MG63 (cell line): Measurements from ENCODE around the gene TOX2. TPM values are rescaled to one million over a fixed set of nuclear protein-coding genes. Genes with fewer than 3 reads are reported as not detected.

Source experiments
- DNase-seq: peaks from one replicate; pipeline ENCODE4 v3.0.0-alpha.2; 2020
- H3K27me3 ChIP-seq: fragments of 250-450 bp; sonication (Bioruptor Pico); 2 replicates; pipeline ENCODE4 v1.5.1; 2020; ENCODE audit warnings: mild to moderate bottlenecking, moderate library complexity
- H3K36me3 ChIP-seq: fragments of 250-450 bp; sonication (Bioruptor Pico); 2 replicates; pipeline ENCODE4 v1.5.1; 2020; ENCODE audit warnings: mild to moderate bottlenecking, moderate library complexity
- H3K4me3 ChIP-seq: fragments of 250-450 bp; sonication (Bioruptor Pico); 2 replicates; pipeline ENCODE4 v1.5.1; 2020; ENCODE audit warnings: mild to moderate bottlenecking, moderate library complexity
- H3K9me3 ChIP-seq: fragments of 250-450 bp; sonication (Bioruptor Pico); 2 replicates; pipeline ENCODE4 v1.5.1; 2020; ENCODE audit warnings: mild to moderate bottlenecking, moderate library complexity
- total RNA-seq: library from RNA; depleted of rRNA; stranded (reverse); fragments of >200 nt; shearing (Covaris generic); gene quantifications from 2 replicates; pipeline ENCODE4 v1.2.3, GENCODE V29; 2014; ENCODE audit warnings: low replicate concordance

Gene TOX2
- total RNA-seq, 1 experiment from 2014 or later = 0.89 TPM

DNA sequence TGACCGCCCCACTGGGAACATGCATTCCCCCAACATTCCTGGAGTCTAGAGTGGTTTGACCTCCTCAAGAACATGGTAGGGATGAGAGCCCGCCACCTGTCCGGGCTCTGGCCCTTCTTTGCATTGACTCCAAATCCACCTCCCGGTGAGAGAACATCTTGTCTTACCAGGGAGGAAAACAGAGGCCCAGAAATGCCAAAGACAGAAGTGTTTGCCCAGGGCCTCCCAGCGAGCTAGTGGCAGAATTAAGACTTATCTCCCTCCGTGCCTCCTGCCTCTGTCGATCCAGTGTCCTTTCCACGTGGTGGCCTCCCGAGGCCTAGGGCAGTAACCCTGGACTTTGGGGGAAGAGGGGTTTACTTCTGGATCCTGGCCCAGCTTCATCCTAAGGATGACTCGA is 137.5 kb downstream of the TOX2 start:
- H3K36me3 ChIP-seq = no peaks in the 10 kb centered on the region
- DNase-seq = no peak
- no peaks in the 10 kb centered on the region; the same call in 1 of the 2 replicates for H3K9me3 ChIP-seq
- H3K27me3 ChIP-seq = peaks cover 2% of the 10 kb centered on the region; the same call in 1 of the 2 replicates
- no peak overlapping the region for H3K4me3 ChIP-seq

DNA sequence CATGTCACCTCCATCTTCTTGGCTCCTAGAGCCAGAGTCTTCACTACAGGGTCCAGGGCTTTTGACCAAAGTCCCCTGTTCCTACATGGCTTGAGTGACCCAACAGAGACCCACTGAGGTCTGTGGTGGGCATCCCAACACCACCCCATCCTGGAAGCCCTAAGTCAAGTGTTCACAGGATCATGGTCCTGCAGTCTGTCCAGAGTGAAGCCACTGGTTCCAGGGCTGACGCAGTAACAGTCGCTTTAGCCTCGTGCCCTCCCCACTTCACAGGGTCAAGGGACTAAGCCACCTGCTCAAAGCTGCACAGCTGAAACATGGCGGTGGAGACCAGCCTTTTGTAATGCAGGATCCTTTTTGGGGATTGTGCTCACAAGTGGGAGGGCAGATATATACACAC is 138.4 kb downstream of the TOX2 start:
- Histone ChIP-seq H3K9me3 (no peaks in the 10 kb centered on the region; the same call in 1 of the 2 replicates), H3K36me3 (no peaks in the 10 kb centered on the region), H3K27me3 (peaks cover 2% of the 10 kb centered on the region; the same call in 1 of the 2 replicates), H3K4me3 (no peak overlapping the region)
- DNase-seq = no peak

DNA sequence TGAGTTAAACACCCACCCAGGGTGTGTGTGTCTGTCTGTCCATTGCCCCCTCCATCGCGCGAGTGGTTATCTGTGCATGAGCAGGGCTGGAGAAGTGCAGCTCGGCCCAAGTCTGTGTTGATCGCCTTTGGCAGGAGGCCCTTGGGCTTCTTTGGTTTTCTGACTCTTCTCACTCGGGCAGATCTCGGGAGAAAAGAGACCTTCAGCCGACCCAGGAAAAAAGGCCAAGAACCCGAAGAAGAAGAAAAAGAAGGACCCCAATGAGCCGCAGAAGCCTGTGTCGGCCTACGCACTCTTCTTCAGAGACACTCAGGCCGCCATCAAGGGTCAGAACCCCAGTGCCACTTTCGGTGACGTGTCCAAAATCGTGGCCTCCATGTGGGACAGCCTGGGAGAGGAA is 139.5 kb downstream of the TOX2 start:
- no peak for DNase-seq
- Histone ChIP-seq H3K4me3 (no peak overlapping the region), H3K36me3 (no peaks in the 10 kb centered on the region), H3K9me3 (peaks cover 3% of the 10 kb centered on the region), H3K27me3 (no peaks in the 10 kb centered on the region; the same call in 1 of the 2 replicates)

DNA sequence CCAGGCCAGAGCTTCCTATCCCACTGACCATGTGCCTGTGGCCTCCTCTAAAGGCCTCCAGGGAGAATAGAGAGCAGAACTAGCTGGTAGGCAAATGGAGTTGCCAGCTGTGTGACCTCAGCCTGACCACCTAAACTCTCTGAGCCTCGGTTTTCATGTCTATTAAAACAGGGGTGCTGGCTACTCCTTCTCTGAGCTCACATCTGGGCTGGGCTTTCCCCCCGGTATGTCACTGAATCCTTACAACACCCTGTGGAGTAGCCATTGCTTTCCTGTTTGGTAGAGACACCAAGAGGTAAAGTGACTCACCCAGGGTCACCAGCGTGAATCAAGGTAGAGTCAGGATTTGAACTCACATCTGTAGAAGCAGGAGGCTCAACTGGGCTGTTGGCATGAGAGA is 140.2 kb downstream of the TOX2 start:
- peaks cover 7% of the 10 kb centered on the region for H3K9me3 ChIP-seq
- H3K36me3 ChIP-seq = no peaks in the 10 kb centered on the region

DNA sequence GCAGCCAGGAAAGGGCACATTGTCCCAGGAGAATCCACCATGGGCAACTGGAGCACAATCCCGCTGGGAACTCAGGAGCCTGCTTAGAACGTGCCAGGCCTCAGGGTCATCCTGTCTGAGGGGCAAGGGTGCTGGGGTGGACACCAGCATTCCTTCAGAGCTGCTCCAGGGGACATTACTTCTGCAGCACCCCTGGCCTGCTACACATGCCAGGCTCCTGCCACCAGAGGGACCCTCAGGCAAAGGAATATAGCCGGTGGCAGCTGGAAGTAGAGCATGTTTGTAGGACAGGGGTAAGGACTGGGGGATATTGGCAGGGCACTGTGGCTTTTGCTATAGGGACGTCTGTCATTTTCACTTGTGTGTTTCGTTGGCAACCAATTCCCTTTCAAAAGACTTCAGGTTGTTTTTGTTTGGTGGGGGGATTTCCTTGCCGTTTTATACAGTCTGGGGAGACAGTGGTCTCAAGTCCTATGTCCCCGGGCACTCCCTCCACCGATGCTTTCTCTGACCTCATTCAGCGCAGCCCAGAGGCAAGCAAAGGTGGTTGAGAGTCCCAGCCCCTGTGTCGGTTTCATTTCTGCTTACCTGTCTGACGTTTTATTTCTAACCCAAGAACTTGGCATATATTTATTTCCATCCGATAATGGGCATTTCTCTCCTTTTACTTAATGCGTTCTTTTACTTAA is 141.5 kb downstream of the TOX2 start:
- H3K4me3 ChIP-seq = no peak overlapping the region
- DNase-seq = no peak
- no peaks in the 10 kb centered on the region; the same call in 1 of the 2 replicates for H3K27me3 ChIP-seq
- H3K36me3 ChIP-seq = no peaks in the 10 kb centered on the region
- peaks cover 12% of the 10 kb centered on the region for H3K9me3 ChIP-seq

More for the DNA sequence above, 140.2 kb downstream of the TOX2 start:
- no peaks in the 10 kb centered on the region; the same call in 1 of the 2 replicates for H3K27me3 ChIP-seq
- no peak overlapping the region for H3K4me3 ChIP-seq
- DNase-seq = no peak

DNA sequence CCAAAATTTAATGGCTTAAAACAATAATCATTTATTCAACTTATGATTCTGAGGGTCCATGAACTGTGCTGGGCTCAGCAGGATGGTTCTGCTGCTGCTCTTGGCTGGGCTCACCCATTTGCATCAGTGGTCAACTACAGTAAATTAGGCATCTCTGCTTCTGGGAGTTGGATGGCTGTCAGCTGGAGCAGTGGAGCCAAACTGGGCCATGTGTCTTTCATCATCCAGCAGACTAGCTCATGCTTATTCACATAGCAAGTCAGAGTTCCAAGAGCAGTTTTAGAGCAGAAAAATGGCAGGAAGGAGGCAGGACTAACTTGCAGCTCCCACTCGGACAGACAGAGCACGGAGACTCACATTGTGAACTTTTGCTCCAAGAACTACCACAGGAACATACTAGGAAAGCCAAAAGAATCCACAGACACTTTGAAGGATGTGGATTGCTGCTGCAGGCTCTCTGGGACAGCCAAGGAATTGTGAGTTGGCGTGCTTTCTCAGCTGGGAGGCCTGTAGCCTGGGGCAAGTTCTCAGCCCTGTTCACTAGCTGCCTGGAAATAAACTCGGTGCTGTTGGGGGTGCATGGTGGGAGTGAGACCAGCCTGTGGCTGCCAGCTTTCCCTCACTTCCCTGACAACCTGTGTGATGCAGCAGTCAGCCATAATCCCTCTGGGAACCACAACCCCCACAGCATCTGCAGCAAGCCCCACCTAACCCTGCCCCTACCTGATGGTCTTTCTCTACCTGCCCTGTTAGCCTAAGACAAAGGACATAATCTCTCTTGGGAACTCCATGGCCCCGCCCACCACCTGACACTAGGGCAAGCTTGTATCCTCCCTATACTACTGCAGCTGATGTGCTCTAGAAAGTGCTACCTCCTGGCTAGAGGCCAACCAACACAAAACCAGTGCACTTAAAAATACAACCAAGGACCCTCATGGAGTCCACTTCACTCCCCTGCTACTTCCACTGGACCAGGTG is 143.3 kb downstream of the TOX2 start:
- H3K36me3 ChIP-seq = no peaks in the 10 kb centered on the region
- H3K27me3 ChIP-seq = no peaks in the 10 kb centered on the region
- peak; percentile 58 for DNase-seq
- H3K9me3 ChIP-seq = peaks cover 17% of the 10 kb centered on the region
- H3K4me3 ChIP-seq = no peak overlapping the region

DNA sequence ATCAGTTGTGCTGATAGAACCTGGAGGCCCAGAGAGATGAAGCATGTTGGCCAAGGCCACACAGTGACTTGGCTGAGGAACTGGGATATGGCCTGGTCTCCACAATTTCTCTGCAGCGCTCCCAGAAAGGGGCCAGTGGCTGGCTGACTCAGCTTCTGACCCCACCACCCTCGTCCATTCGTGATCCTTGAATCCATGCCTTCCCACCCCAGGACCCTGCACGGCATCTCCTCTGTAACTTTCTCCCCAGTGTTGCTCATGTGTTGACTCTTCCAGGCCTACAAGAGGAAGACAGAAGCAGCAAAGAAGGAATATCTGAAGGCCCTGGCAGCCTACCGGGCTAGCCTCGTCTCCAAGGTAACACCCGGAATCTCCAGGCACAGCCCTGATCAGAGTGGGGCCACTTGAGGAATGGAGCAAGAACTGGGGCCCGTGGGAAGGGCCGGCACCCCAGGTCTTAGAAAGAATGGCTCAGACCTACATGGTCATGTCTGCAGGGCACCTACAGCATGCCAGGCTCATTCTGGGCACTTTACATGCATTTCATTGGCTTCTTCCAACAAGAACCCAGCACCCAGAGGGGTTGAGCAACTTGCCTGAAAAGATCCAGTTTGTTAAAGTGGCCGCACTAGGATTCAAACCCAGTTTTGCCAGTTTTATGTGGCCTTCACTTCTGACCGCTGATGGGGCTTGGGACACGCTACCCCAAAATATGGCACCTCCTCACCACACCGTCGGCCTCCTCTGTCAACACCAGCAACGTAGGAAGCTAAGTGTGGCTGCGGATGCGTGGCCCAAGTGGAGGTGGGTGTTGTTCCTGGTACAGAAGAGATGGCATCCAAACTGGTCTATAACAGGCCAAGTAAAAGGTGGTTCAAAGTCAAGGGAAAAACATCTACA is 150.1 kb downstream of the TOX2 start:
- Histone ChIP-seq H3K36me3 (no peaks in the 10 kb centered on the region), H3K9me3 (peaks cover 10% of the 10 kb centered on the region), H3K27me3 (no peaks in the 10 kb centered on the region), H3K4me3 (no peak overlapping the region)
- no peak for DNase-seq

DNA sequence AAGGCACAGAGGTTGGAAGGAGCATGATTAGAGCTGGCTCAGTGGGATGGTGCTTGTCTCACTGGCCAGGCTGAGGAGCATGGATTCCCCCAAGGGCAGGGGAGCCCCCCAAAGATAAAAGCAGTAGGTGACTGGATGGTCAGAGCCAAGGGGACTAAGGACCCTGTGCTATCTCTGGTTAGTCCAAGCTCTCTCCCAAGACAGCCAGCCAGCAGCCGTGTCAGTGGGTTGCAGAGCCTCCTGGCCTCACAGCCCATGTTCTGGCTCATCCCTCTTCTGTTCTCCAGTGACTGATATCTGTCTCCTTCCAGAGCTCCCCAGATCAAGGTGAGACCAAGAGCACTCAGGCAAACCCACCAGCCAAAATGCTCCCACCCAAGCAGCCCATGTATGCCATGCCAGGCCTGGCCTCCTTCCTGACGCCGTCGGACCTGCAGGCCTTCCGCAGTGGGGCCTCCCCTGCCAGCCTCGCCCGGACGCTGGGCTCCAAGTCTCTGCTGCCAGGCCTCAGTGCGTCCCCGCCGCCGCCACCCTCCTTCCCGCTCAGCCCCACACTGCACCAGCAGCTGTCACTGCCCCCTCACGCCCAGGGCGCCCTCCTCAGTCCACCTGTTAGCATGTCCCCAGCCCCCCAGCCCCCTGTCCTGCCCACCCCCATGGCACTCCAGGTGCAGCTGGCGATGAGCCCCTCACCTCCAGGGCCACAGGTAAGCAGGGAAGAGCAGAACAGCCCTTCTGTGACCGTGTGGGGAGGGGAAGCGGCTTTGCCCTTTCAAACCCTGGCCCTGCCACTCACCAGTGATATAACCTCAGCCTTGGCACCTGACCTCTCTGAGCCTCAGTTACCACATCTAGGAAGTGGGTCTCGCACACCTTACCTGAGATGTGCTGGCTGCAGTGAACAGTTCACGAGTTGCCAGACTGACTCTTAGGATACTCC is 151.0 kb downstream of the TOX2 start:
- Histone ChIP-seq H3K27me3 (no peaks in the 10 kb centered on the region), H3K9me3 (peaks cover 8% of the 10 kb centered on the region), H3K36me3 (no peaks in the 10 kb centered on the region), H3K4me3 (no peak overlapping the region)
- no peak for DNase-seq

DNA sequence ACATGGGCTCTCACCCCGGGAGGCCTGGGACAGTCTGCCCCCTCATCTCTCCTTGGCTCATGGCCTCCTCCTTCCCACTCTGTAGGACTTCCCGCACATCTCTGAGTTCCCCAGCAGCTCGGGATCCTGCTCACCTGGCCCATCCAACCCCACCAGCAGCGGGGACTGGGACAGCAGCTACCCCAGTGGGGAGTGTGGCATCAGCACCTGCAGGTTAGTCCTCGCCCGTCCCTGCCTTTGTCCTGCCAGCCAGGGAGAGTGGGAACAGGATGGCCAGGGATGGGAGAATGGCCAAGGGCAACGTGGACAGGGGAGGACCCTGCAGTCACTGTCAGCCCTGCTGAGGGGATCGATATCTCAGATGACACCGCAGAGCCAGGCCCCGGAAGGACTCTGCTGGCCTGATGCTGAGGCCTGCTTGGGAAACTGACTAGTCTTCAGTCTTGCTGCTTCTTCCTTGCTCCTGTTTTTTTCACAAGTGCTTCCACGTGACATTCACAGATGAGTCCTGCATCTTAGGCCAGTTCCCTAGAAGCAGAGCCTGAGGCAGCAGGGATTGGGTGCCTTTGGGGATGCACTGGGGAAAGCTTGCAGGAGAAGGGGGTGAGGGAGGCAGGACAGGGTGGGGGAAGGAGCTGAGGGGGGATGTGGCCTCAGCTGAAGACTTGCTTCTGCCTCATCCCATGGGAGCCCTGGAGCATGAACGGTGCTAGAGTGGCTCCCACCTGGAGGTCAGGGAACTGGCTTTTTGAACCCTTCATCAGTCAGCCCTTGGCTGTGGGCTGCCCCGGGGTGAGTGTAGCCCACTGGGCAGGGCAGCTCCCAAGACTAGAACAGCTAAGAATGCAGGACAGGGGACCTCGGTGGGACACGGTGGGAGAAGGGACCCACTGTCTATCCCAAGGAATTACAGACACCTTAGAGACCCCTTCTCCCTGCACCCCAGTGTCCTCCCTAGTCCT is 152.3 kb downstream of the TOX2 start:
- Histone ChIP-seq H3K9me3 (no peaks in the 10 kb centered on the region; the same call in 1 of the 2 replicates), H3K27me3 (no peaks in the 10 kb centered on the region), H3K36me3 (no peaks in the 10 kb centered on the region), H3K4me3 (no peak overlapping the region)
- DNase-seq = no peak

DNA sequence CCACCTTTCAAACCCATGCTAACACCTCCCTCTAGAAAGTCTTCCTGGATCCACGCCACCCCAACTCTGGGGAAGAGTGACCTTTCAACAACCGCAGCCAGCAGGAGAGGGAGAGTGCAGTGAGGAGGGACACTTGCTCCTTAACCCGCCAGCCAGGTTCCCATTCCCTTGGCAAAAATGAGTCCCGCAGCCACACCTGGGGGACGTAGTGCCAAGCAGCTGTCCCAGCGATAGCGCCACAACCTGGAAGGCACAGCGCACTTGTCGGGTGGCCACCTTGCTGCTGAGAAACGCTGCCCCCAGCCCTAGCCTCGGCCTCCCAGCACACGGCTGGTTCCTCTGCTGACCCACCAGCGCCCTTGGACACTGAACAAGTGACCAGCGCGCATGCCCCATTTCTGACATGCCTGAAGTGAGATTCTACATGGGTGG is 153.0 kb downstream of the TOX2 start:
- no peak for DNase-seq
- no peaks in the 10 kb centered on the region for H3K36me3 ChIP-seq
- no peaks in the 10 kb centered on the region for H3K9me3 ChIP-seq

DNA sequence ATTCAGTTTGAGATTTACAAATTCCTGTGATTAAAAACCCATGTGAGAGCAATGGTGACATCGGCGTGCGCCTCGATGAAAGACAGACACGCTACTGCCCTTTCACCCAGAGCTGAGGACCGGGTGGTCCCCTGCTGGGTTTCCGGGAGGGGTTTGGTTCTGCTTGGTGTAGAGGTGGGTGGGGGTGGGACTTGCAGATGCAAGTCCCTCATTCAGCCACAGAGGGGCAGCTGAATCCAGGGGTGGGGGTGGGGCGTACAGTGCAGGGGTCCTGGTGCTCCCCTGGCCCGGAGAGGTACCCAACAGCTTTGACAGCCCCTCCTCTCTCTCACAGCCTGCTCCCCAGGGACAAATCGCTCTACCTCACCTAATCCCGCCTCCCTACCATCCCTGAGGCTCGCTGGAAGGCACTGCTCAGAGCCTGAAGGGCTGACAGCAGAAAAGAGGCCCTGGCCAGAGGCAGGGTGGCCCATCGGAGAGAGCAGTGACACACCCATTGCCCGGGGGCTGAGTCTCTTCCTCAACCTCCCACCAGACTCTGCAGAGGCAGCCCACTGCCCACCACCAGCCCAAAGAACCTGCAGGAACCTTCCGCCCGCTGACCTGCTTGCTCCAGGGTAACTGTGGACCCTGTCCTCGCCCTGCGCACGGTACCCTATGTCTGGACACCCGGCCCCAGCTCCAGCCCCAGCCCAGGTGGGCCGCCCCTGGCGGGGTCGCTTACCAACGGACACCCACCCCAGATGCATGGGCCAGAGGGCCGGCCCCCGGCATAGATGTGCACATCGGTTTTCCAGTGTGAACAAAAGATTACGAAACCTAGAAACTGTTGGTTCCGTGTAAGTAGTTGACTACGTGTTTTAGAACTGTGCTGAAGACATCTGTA is 153.9 kb downstream of the TOX2 start:
- no peaks in the 10 kb centered on the region for H3K36me3 ChIP-seq
- no peak overlapping the region for H3K4me3 ChIP-seq
- H3K27me3 ChIP-seq = no peaks in the 10 kb centered on the region
- DNase-seq = no peak
- no peaks in the 10 kb centered on the region for H3K9me3 ChIP-seq

More for the DNA sequence above, 153.0 kb downstream of the TOX2 start:
- Histone ChIP-seq H3K4me3 (no peak overlapping the region), H3K27me3 (no peaks in the 10 kb centered on the region)

DNA sequence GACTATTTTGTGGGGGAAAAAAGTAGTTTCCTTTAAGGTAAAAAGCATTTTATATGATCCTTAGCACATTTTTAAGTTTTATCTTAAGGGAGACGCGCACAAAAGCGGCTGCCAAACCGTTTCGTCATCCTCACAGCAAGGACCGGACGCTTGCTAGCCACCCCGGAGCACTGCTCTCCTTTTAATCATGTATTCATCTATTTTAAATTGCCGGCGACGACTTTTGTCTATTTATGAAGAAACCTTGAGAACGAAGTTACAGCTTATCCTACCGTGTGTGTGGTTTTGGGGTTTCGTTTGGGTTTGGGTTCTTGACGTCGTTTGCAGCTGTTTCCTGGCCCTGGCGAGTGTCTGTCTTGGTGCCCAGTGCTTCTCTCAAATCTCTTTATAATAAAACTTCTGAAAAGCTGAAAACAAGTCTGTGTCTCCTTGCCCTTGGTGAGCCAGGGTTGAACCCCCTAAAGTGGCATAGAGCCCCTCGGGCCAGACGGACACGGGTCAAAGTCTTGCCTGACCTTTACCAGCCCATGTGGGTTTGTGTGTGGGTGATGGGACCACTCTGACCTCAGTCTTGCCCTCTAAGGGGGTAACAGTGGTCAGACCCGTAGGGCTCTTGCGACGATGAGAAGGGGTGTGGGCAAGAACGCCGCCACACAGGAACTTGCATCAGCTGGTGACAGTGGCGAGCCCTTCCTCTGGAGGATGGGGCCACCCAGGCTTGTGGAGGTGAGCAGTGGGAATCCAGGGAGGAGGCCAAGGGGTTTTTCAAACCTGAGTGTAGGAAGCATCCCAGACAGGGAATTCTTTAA is 154.8 kb downstream of the TOX2 start:
- Histone ChIP-seq H3K36me3 (no peaks in the 10 kb centered on the region), H3K9me3 (no peaks in the 10 kb centered on the region), H3K27me3 (no peaks in the 10 kb centered on the region), H3K4me3 (no peak overlapping the region)
- DNase-seq = no peak
